Stromal cell of bone marrow (primary cell): ENCODE data around the gene OR10V1.

Experiments used
- DNase-seq: peaks from one replicate; pipeline ENCODE4 v3.0.0-alpha.2; 2012; ENCODE audit warnings: low read depth

Gene OR10V1

DNA sequence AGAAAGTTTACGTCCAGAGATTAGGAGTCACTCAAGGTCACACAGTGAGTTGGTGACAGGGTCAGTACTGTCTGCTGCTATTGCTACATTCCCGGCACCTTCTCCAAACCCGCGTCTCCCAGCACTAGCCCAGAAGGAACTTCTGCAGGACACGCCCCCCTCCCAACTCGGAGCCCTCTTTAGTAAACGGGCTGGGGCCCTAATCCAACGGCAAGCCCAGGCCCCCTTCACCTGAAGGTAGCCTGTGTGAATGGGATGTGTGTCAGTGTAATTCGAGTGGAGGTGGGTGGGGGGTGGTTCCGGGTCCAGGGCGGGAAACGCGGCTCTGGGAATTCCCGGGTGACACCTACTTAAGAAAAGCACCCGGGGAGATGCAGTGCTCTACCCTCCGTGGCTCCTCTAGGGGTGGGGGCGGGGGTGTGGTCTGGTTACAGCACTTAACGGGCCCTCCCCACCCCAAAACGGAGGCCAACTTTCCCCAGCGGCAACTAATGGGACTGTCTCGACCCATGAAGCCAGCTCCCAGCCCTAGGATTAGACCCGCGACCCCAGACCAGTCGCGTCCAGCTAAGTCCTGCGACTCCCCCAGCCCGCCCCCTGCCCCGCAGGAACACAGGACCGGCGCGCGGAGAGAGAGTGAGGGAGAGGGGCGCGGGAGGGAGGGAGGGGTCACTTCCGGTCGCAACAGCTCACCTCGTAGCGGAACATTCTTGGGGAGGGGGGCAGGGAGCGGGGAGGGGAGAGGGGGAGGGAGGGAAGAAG is 45.3 kb downstream of the OR10V1 start:
- no peak for DNase-seq

DNA sequence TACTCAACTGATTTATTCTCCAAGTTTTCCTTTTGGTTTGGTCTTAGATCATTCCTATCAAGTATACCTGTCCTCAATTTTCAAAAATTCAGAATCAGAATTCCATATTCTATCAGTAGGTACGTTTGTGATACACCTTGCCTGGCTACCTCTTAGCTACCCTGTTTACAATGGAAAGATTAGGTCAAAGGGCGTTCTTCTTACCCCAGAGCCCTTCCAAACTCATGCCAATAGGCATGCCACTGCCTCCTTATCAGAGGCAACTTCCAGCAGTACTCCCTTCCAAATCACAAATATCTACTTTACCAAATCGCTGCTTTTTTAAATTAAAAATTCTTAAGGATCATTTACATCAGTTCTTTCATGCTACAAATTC is 45.8 kb downstream of the OR10V1 start:
- no peak for DNase-seq

DNA sequence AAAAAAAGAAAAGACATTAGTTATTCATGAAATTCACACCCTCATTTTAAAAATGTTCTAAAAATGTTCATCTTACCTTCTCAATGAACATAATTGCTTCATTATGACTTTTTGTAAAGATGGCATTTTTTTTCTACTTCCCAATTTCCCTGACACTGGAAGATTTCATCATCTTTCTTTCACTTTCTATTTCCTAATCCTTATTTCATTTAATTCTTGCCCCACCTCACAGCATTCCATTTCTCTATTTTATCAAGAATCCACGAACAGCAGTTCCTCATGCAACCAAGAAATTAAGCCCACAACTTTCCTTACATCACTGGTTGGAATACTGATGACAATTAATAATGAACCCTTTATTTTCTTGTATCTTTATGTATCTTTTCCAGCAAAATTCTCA is 46.7 kb downstream of the OR10V1 start:
- DNase-seq: no peak
